GM12875 (cell line): ENCODE measurements around the gene SERINC2.

ENCODE experiments used
- H3K4me3 ChIP-seq: one replicate; pipeline ENCODE4 v1.5.1; 2011; ENCODE audit warnings: low read depth, low read length, control low read depth
- TF ChIP-seq, protein P1 (sequence below): IDR thresholded peaks from 2 replicates; pipeline ENCODE4 v1.5.1; 2011; ENCODE audit warnings: low read depth, mild to moderate bottlenecking, control low read depth, inconsistent platforms, low read length, moderate library complexity, borderline replicate concordance; ENCODE audit not compliant: insufficient read depth

Gene SERINC2

DNA sequence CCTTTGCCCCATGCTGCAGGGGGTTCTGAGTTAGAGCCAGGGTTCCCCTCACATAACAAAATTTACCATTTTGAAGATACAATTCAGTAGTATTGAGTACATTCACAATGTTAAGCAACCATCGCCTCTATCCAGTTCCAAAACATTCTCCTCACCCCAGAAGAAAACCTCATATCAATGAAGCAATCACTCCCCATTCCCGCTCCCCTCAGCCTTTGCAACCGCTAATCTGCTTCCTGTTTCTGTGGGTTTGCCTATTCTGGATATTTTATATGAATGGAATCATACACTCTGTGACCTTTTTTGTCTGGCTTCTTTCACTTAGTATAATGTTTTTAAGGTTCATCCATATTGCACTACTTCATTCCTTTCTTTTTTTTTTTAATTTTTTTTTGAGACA lies 32.9 kb downstream of the SERINC2 start:
- TF ChIP-seq, protein P1, sequence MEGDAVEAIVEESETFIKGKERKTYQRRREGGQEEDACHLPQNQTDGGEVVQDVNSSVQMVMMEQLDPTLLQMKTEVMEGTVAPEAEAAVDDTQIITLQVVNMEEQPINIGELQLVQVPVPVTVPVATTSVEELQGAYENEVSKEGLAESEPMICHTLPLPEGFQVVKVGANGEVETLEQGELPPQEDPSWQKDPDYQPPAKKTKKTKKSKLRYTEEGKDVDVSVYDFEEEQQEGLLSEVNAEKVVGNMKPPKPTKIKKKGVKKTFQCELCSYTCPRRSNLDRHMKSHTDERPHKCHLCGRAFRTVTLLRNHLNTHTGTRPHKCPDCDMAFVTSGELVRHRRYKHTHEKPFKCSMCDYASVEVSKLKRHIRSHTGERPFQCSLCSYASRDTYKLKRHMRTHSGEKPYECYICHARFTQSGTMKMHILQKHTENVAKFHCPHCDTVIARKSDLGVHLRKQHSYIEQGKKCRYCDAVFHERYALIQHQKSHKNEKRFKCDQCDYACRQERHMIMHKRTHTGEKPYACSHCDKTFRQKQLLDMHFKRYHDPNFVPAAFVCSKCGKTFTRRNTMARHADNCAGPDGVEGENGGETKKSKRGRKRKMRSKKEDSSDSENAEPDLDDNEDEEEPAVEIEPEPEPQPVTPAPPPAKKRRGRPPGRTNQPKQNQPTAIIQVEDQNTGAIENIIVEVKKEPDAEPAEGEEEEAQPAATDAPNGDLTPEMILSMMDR, result no peak
- H3K4me3 ChIP-seq, result no peak overlapping the region

DNA sequence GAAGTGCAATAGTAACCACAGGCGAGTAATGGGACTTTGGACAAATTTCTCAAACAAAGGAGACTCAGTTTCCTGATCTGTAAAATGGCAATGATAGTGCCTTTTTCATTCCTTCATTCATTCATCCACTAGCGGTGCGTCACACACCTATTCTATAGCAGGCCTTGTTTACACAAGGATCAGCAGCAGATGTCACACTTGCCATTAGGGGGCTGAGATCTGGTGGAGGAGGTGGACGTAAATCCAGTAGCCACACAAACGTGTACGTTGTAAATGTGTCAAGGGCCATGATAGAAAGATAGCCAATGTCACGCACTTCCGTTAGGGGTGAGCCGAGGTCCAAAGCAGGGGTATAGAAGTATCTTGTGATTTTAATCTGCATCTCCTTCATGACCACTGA lies 34.2 kb downstream of the SERINC2 start:
- TF ChIP-seq, protein P1, result no peak
- H3K4me3 ChIP-seq, result no peak overlapping the region

DNA sequence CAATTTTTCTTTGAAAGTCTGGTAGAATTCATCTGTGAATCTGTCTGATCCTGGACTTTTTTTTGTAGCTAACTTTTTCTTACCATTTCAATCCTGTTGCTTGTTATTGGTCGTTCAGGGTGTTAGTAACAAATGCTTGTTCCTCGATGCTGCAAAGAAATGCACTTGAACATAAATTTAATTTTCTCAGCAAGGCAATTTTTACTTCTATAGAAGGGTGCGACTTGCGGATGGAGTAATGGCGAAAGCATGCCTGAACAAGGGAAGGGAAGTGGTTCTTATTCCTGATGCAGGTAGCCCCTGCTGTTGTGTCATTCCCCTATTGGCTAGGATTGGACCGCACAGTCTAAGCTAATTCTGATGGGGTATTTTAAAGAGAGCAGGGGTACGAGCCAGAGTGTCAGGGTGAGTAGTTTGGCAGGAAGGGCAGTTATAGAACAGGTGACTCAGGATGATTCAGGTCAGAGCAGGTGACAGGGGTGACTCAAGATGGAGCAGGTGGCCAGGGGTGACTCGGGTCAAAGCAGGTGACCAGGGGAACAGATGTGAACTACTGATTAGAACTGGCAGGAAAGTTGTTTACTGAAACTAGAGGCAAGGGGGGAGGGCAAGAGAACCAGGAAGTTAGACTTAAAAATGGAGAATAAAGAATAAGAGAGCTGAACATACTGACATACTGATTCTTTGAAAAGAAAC lies 40.5 kb downstream of the SERINC2 start:
- H3K4me3 ChIP-seq, result no peak overlapping the region
- TF ChIP-seq, protein P1, result no peak

DNA sequence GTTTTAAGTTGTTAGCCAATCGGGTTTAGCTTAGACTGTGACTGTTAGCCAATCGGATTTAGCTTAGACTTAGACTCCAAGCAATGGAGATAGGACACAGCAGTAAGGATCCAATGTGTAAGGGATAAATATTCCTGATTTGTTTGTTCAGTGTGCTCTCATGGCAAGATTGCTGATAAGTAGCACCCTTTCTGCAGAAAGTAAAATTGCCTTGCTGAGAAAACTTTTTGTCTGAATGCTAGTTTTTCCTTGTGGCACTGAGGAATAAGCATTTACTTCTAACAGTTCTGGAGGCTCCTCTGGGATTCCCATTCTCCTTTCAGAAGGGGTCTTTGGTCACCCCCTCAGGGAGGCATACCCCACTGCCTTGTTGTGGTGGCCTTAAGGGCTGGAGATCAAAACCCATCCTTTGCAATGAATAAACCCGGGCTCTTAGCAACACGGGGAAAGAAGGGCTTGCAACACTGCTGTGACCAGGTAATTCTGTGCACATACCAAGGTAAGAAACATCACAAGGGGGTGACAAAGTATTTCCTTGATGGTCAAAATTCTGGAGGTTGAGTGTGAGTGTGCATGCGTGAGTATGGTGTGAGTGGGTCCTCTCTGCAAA lies 45.4 kb downstream of the SERINC2 start:
- no peak overlapping the region for H3K4me3 ChIP-seq
- TF ChIP-seq, protein P1, result no peak

DNA sequence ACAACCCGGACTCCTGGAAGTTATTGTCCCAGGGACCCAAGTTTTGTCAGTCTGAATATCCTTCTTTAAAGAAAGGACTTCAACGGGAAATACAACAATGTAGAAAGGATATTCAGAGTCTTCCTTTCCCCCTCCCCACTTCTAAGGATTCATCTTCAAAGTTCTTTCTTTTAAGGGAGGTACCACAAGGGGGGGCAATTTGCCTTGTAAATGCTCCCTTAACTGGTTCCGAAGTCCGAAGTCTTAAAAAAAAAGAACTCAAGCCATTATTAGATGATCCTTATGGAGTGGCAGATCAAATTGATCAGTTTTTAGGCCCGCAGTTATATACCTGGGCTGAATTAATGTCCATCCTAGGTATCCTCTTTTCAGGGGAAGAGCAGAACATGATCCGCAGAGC lies 47.0 kb downstream of the SERINC2 start:
- H3K4me3 ChIP-seq, result no peak overlapping the region
- TF ChIP-seq, protein P1, result no peak

DNA sequence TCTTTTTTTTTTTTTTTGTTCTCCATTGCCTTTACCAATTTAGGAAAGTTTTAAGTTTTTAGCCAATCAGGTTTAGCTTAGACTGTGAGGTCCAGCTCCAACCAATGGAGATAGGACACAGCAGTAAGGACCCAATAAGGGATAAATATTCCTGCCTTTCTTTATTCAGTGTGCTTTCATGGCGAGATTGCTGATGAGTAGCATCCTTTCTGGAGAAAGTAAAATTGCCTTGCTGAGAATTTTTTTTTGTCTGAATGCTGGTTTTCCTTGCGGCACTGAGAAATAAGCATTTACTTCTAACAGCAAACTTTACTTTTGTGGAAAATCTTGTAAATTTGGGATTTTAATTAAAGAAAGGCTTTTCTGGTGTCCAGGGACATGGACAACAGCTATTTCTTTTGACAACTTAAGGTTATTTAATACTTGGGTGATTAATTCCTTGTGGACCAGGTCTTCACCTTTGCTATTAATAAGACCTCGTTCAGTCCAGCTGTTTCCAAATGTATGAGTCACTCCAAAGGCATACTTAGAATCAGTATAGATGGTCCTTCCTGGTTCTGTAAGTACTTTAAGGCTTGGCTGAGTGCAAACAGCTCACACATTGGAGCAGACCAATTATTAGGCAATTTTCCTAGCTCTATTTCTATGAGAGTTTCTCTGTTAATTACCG lies 54.1 kb downstream of the SERINC2 start:
- TF ChIP-seq, protein P1, result no peak
- no peak overlapping the region for H3K4me3 ChIP-seq
